Erythroblast (primary cell): ENCODE data around the gene EYS.

ENCODE experiments used
- GATA1 ChIP-seq: IDR thresholded peaks from 2 replicates; pipeline ENCODE4 v1.6.1; 2011; ENCODE audit warnings: low read depth, mild to moderate bottlenecking, control low read depth, low read length, moderate library complexity
- POLR2A ChIP-seq: IDR thresholded peaks from 2 replicates; pipeline ENCODE4 v1.6.1; 2011; ENCODE audit warnings: mild to moderate bottlenecking, low read length

GRCh38 chr6:64062960-64063683, 1643.9 kb downstream of the EYS start:
- TF ChIP-seq POLR2A, result no peak
- TF ChIP-seq GATA1, result no peak
